HG03060 (cell line): ENCODE results near the gene FAM3C.

Experiments
- ATAC-seq: cut with Tn5 transposase; IDR thresholded peaks from one replicate; pipeline ENCODE4 v1.9.1; 2021; ENCODE audit warnings: low read depth, moderate number of reproducible peaks; ENCODE audit not compliant: unreplicated experiment

The FAM3C gene

GRCh38 chr7:121411597-121411979 is 15.5 kb upstream of the FAM3C start:
- no peak for ATAC-seq

- ATAC-seq = no peak
Measured at GRCh38 chr7:121410829-121411596, 14.9 kb upstream of the FAM3C start.

- no peak for ATAC-seq
Measured at GRCh38 chr7:121406944-121407343, 10.8 kb upstream of the FAM3C start.

GRCh38 chr7:121406461-121406860 is 10.4 kb upstream of the FAM3C start:
- ATAC-seq = no peak

- ATAC-seq = no peak
Measured at GRCh38 chr7:121404348-121404747, 8.2 kb upstream of the FAM3C start.

GRCh38 chr7:121402701-121403100 is 6.6 kb upstream of the FAM3C start:
- no peak for ATAC-seq

- no peak for ATAC-seq
Measured at GRCh38 chr7:121401896-121402295, 5.8 kb upstream of the FAM3C start.

GRCh38 chr7:121398246-121398645 is 2.1 kb upstream of the FAM3C start:
- no peak for ATAC-seq

- no peak for ATAC-seq
Measured at GRCh38 chr7:121397822-121398221, 1.7 kb upstream of the FAM3C start.

- no peak for ATAC-seq
Measured at GRCh38 chr7:121397361-121397760, 1.3 kb upstream of the FAM3C start.

- peak; percentile 25 for ATAC-seq
Measured at GRCh38 chr7:121395494-121395960, 581 bp downstream of the FAM3C start.

- ATAC-seq = peak; percentile 24
Measured at GRCh38 chr7:121394709-121395140, 1.4 kb downstream of the FAM3C start.

GRCh38 chr7:121393005-121393366 is 3.1 kb downstream of the FAM3C start:
- no peak for ATAC-seq

GRCh38 chr7:121392277-121393004 is 3.7 kb downstream of the FAM3C start:
- no peak for ATAC-seq

GRCh38 chr7:121391686-121392085 is 4.4 kb downstream of the FAM3C start:
- no peak for ATAC-seq

- no peak for ATAC-seq
Measured at GRCh38 chr7:121390617-121391016, 5.5 kb downstream of the FAM3C start.

- no peak for ATAC-seq
Measured at GRCh38 chr7:121390109-121390508, 6.0 kb downstream of the FAM3C start.

- ATAC-seq = no peak
Measured at GRCh38 chr7:121388950-121389349, 7.2 kb downstream of the FAM3C start.

GRCh38 chr7:121385800-121386179 is 10.3 kb downstream of the FAM3C start:
- ATAC-seq = peak; percentile 97

GRCh38 chr7:121385056-121385799 is 10.9 kb downstream of the FAM3C start:
- ATAC-seq = no peak

- ATAC-seq = no peak
Measured at GRCh38 chr7:121384265-121384664, 11.8 kb downstream of the FAM3C start.
